Dermis blood vessel endothelial cell (primary cell): ENCODE results near the gene CTDP1. TPM values are rescaled to one million over a fixed set of nuclear protein-coding genes. Genes with fewer than 3 reads are reported as not detected.
"Not testable (repeated sequence)": the region's sequence is repeated elsewhere in the genome, so short reads cannot be mapped to it uniquely, and the experiment has no call there.

Source experiments
- DNase-seq: peaks from one replicate; pipeline ENCODE4 v3.0.0; 2010
- total RNA-seq: library from RNA; depleted of rRNA; stranded (reverse); fragments of >200 nt; gene quantifications from 2 replicates; pipeline ENCODE4 v1.2.3, GENCODE V29; 2014

CTDP1 gene
- total RNA-seq, 1 donor from 2014 or later: 31.1 TPM

- no peak for DNase-seq
These were observed 67.7 kb downstream of the CTDP1 start for GRCh38 chr18:79747156-79747845.

GRCh38 chr18:79748321-79749180 lies 68.9 kb downstream of the CTDP1 start:
- DNase-seq: no peak

GRCh38 chr18:79749251-79750191 lies 69.9 kb downstream of the CTDP1 start:
- DNase-seq: peak; percentile 48

GRCh38 chr18:79750980-79751571 lies 71.5 kb downstream of the CTDP1 start:
- DNase-seq: no peak

- DNase-seq: not testable (repeated sequence)
These were observed 72.4 kb downstream of the CTDP1 start for GRCh38 chr18:79751918-79752578.

- not testable (repeated sequence) for DNase-seq
These were observed 73.3 kb downstream of the CTDP1 start for GRCh38 chr18:79752946-79753345.

- DNase-seq: no peak
These were observed 73.8 kb downstream of the CTDP1 start for GRCh38 chr18:79753391-79753851.

GRCh38 chr18:79754022-79754761 lies 74.6 kb downstream of the CTDP1 start:
- no peak for DNase-seq

GRCh38 chr18:79754831-79755351 lies 75.3 kb downstream of the CTDP1 start:
- DNase-seq: no peak

- DNase-seq: no peak
These were observed 76.0 kb downstream of the CTDP1 start for GRCh38 chr18:79755496-79756142.

GRCh38 chr18:79756143-79756500 lies 76.5 kb downstream of the CTDP1 start:
- no peak for DNase-seq

GRCh38 chr18:79756826-79757225 lies 77.2 kb downstream of the CTDP1 start:
- DNase-seq: no peak

GRCh38 chr18:79760348-79760747 lies 80.7 kb downstream of the CTDP1 start:
- DNase-seq: no peak

- no peak for DNase-seq
These were observed 81.3 kb downstream of the CTDP1 start for GRCh38 chr18:79760881-79761280.

- DNase-seq: no peak
These were observed 83.8 kb downstream of the CTDP1 start for GRCh38 chr18:79763407-79763806.

GRCh38 chr18:79764131-79764530 lies 84.5 kb downstream of the CTDP1 start:
- DNase-seq: no peak

GRCh38 chr18:79765491-79766245 lies 86.1 kb downstream of the CTDP1 start:
- DNase-seq: no peak

GRCh38 chr18:79766308-79766707 lies 86.7 kb downstream of the CTDP1 start:
- no peak for DNase-seq

GRCh38 chr18:79768745-79769144 lies 89.1 kb downstream of the CTDP1 start:
- DNase-seq: no peak
